ENCODE measurements around the gene SERP2. TPM values are rescaled to one million over a fixed set of nuclear protein-coding genes. Genes with fewer than 3 reads are reported as not detected.

Gene SERP2
- total RNA-seq, 1 experiment from 2014 or later = not detected

DNA sequence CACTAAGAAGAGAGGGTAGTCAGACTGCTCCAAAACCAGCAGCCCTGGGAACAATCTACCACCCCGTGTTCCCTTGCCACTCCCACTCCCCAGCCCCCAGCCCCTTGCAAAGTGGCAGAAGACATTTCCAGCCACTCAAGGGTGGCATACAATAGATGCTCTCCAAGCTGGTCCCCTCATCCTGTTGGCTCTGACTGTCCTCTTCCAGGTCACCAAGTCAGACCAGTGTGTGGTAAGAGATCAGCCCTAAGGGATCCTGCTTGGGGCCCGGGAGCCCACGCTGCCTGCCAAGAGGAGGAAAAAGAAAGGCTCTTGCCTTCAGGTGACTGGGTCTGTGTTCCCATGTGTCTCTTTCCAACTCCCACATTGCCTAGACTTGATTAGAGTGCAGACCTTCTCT lies 25.0 kb downstream of the SERP2 start (continued):
- no peak for TF ChIP-seq POLR2AphosphoS5 (IDR thresholded peaks at IDR 0.05; ENCODE audit: low read depth, low read length)
- TF ChIP-seq RAD21 (IDR thresholded peaks at IDR 0.05; ENCODE audit: low read depth) = no peak
- TF ChIP-seq POLR2A (IDR thresholded peaks at IDR 0.05; ENCODE audit: borderline replicate concordance, extremely low read depth, insufficient read depth, insufficient read length) = no peak

DNA sequence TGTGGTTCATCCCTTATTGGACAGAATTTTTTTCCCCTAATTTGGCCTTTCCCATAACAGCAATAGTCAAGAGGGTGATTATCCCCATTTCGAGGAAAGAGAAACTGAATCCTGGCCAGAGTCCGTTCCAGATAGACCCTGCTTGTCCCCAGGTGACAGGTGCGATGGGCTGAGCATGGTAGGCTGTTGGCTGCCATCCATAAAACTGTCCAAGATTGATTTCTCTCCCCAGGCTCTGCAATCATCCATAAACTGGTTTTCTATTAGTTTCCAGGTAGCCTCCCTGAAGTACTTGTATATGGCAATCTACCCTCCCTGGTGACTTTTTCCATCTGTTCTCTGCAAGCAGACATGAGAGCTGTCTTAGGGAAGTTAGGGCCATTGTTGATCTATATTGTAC lies 25.4 kb downstream of the SERP2 start:
- H3K9me3 ChIP-seq (ENCODE audit: control insufficient read depth in 1 of 2, insufficient read depth in 1 of 2, low read depth in 1 of 2, low read length in 2 of 2) = no peaks in the 10 kb centered on the region
- no peaks in the 10 kb centered on the region for H3K79me2 ChIP-seq (ENCODE audit: insufficient read depth, low read length)
- TF ChIP-seq CEBPB (IDR thresholded peaks at IDR 0.05; ENCODE audit: low read depth) (no peak), EZH2 (IDR thresholded peaks at IDR 0.05) (no peak), YY1 (IDR thresholded peaks at IDR 0.05; ENCODE audit: extremely low read depth, insufficient replicate concordance, low read depth, low read length) (no peak), POLR2AphosphoS5 (IDR thresholded peaks at IDR 0.05; ENCODE audit: low read depth, low read length) (no peak)
- H3K4me1 ChIP-seq (ENCODE audit: control insufficient read depth in 1 of 2, insufficient read depth in 2 of 2, low read length in 2 of 2) = peaks cover 6 to 13% of the 10 kb centered on the region in 2 experiments; a peak in 2 of 4 replicates
- no peak overlapping the region for H3K4me3 ChIP-seq (replicated peaks in 1 of 2; ENCODE audit: low read depth in 1 of 2, low read length in 2 of 2)
- H3K9me2 ChIP-seq (ENCODE audit: insufficient read depth) = no peaks in the 10 kb centered on the region
- no peaks in the 10 kb centered on the region for H4K20me1 ChIP-seq (ENCODE audit: insufficient read depth)
- no peak overlapping the region for H2AFZ ChIP-seq (ENCODE audit: low read depth, low read length, poor library complexity, severe bottlenecking)
- no peak overlapping the region for H3K9ac ChIP-seq (ENCODE audit: low read length)
- POLR2A ChIA-PET = no interaction called here
- intact Hi-C loops (cut with micrococcal nuclease) = no loop called here
- DNase-seq (ENCODE audit: low read depth, low spot score) = no peak
- CTCF ChIA-PET = no interaction called here
- H3K27ac ChIP-seq (ENCODE audit: low read depth, low read length) = no peak overlapping the region
- H3K27me3 ChIP-seq (ENCODE audit: insufficient read depth, low read length) = no peaks in the 10 kb centered on the region
- no peaks in the 10 kb centered on the region for H3K36me3 ChIP-seq (ENCODE audit: control insufficient read depth in 1 of 2, insufficient read depth in 2 of 2, low read length in 2 of 2)
- RAD21 ChIA-PET (ENCODE audit: low non-redundant PET in 1 of 2, low total read pairs in 2 of 2, uncharacterized antibody in 2 of 2, unreplicated experiment in 2 of 2) = no interaction called here
- ATAC-seq = no peak
- no peak overlapping the region for H3K4me2 ChIP-seq (ENCODE audit: low read length)
- no TSS peak for BruUV-seq (replicated peaks)

DNA sequence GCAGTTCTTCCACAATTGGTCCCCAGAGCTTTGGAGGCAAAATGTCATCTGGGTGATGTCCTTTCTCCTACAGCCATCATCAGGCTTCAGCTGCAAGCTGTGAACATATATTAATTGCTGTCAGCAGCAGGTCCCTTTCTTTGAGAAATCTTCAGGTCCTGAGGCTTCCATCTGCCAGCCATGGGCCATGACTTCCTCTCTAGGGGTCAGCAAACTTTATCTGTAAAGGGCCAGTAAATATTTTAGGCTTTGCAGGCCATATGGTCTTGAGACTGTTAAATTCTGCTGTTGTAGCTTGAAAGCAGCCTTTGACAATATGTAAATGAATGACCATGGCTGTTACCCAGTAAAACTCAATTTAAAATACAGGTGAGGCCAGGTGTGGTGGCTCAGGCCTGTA lies 27.1 kb downstream of the SERP2 start:
- ChIA-PET RAD21 (ENCODE audit: low non-redundant PET in 1 of 2, low total read pairs in 2 of 2, uncharacterized antibody in 2 of 2, unreplicated experiment in 2 of 2) (no interaction called here), CTCF (no interaction called here), POLR2A (no interaction called here)
- H4K20me1 ChIP-seq (ENCODE audit: insufficient read depth) = no peaks in the 10 kb centered on the region
- H3K9ac ChIP-seq (ENCODE audit: low read length) = no peak overlapping the region
- H2AFZ ChIP-seq (ENCODE audit: low read depth, low read length, poor library complexity, severe bottlenecking) = no peak overlapping the region
- no TSS peak for BruUV-seq (replicated peaks)
- H3K9me3 ChIP-seq (ENCODE audit: control insufficient read depth in 1 of 2, insufficient read depth in 1 of 2, low read depth in 1 of 2, low read length in 2 of 2) = no peaks in the 10 kb centered on the region
- no peaks in the 10 kb centered on the region for H3K27me3 ChIP-seq (ENCODE audit: insufficient read depth, low read length)
- no peaks in the 10 kb centered on the region for H3K79me2 ChIP-seq (ENCODE audit: insufficient read depth, low read length)
- H3K36me3 ChIP-seq (ENCODE audit: control insufficient read depth in 1 of 2, insufficient read depth in 2 of 2, low read length in 2 of 2) = no peaks in the 10 kb centered on the region
- H3K9me2 ChIP-seq (ENCODE audit: insufficient read depth) = no peaks in the 10 kb centered on the region
- no peak overlapping the region for H3K4me3 ChIP-seq (replicated peaks in 1 of 2; ENCODE audit: low read depth in 1 of 2, low read length in 2 of 2)
- ATAC-seq = no peak
- DNase-seq (ENCODE audit: low read depth, low spot score) = no peak
- intact Hi-C loops (cut with micrococcal nuclease) = no loop called here
- H3K4me2 ChIP-seq (ENCODE audit: low read length) = no peak overlapping the region
- no peak overlapping the region for H3K27ac ChIP-seq (ENCODE audit: low read depth, low read length)
- peaks cover 6 to 13% of the 10 kb centered on the region in 2 experiments; a peak in 2 of 4 replicates for H3K4me1 ChIP-seq (ENCODE audit: control insufficient read depth in 1 of 2, insufficient read depth in 2 of 2, low read length in 2 of 2)
- TF ChIP-seq SP1 (IDR thresholded peaks at IDR 0.05; ENCODE audit: low read depth) (no peak), RAD21 (IDR thresholded peaks at IDR 0.05; ENCODE audit: low read depth) (no peak), EZH2 (IDR thresholded peaks at IDR 0.05) (no peak), ELF1 (IDR thresholded peaks at IDR 0.05; ENCODE audit: borderline replicate concordance, low read depth) (no peak), JUND (IDR thresholded peaks at IDR 0.05) (no peak), POLR2AphosphoS5 (IDR thresholded peaks at IDR 0.05; ENCODE audit: low read depth, low read length) (no peak)
- TF ChIP-seq, protein P1, sequence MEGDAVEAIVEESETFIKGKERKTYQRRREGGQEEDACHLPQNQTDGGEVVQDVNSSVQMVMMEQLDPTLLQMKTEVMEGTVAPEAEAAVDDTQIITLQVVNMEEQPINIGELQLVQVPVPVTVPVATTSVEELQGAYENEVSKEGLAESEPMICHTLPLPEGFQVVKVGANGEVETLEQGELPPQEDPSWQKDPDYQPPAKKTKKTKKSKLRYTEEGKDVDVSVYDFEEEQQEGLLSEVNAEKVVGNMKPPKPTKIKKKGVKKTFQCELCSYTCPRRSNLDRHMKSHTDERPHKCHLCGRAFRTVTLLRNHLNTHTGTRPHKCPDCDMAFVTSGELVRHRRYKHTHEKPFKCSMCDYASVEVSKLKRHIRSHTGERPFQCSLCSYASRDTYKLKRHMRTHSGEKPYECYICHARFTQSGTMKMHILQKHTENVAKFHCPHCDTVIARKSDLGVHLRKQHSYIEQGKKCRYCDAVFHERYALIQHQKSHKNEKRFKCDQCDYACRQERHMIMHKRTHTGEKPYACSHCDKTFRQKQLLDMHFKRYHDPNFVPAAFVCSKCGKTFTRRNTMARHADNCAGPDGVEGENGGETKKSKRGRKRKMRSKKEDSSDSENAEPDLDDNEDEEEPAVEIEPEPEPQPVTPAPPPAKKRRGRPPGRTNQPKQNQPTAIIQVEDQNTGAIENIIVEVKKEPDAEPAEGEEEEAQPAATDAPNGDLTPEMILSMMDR (IDR thresholded peaks at IDR 0.05 in 2 of 3, conservative IDR thresholded peaks at IDR 0.05 in 1 of 3; ENCODE audit: borderline replicate concordance in 1 of 3, insufficient read depth in 1 of 3, low read depth in 2 of 3, low read length in 2 of 3) = no peak
- TF ChIP-seq, protein P2, sequence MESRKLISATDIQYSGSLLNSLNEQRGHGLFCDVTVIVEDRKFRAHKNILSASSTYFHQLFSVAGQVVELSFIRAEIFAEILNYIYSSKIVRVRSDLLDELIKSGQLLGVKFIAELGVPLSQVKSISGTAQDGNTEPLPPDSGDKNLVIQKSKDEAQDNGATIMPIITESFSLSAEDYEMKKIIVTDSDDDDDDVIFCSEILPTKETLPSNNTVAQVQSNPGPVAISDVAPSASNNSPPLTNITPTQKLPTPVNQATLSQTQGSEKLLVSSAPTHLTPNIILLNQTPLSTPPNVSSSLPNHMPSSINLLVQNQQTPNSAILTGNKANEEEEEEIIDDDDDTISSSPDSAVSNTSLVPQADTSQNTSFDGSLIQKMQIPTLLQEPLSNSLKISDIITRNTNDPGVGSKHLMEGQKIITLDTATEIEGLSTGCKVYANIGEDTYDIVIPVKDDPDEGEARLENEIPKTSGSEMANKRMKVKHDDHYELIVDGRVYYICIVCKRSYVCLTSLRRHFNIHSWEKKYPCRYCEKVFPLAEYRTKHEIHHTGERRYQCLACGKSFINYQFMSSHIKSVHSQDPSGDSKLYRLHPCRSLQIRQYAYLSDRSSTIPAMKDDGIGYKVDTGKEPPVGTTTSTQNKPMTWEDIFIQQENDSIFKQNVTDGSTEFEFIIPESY (IDR thresholded peaks at IDR 0.05; ENCODE audit: extremely low read depth, insufficient replicate concordance, low read length) = no peak

All from HCT116 (cell line).